AG04449 (cell line): ENCODE measurements around the gene ZNF281.

Experiments
- CTCF ChIA-PET: fragments of 350-600 bp; formaldehyde crosslinking; extraction: SDS; loops from one replicate; lab custom pipeline; 2021; ENCODE audit warnings: antibody characterized with exemption; lab: Yijun Ruan, JAX
- POLR2A ChIA-PET: fragments of 400-600, 350-600 bp; formaldehyde crosslinking; extraction: SDS; loops from one replicate; lab custom pipeline; 2020; ENCODE audit warnings: antibody characterized with exemption, inconsistent platforms; lab: Yijun Ruan, JAX
- DNase-seq: peaks from one replicate; pipeline ENCODE4 v3.0.0-alpha.2; 2010; ENCODE audit warnings: low read depth, low spot score
- H3K4me3 ChIP-seq: 2 replicates; pipeline ENCODE4 v1.5.1; 2011; ENCODE audit warnings: low read depth, mild to moderate bottlenecking, control low read depth, low read length
- CTCF ChIP-seq: IDR thresholded peaks from one replicate; pipeline ENCODE4 v1.5.1; 2011; ENCODE audit warnings: mild to moderate bottlenecking, moderate library complexity, low read length, control low read depth, inconsistent platforms; ENCODE audit not compliant: insufficient read depth; ENCODE audit errors: missing control alignments

Gene ZNF281

GRCh38 chr1:200391747-200392146 is 18.1 kb downstream of the ZNF281 start:
- no peak overlapping the region for H3K4me3 ChIP-seq
- ChIA-PET POLR2A (no interaction called here), CTCF (interaction anchor here (0.8 to 1.0 kb wide), 2 partner anchors 21 to 84 kb away, joined by 3 read pairs; no protein-coding TSS in a partner anchor)
- TF ChIP-seq CTCF, result no peak
- DNase-seq, result no peak

DNA sequence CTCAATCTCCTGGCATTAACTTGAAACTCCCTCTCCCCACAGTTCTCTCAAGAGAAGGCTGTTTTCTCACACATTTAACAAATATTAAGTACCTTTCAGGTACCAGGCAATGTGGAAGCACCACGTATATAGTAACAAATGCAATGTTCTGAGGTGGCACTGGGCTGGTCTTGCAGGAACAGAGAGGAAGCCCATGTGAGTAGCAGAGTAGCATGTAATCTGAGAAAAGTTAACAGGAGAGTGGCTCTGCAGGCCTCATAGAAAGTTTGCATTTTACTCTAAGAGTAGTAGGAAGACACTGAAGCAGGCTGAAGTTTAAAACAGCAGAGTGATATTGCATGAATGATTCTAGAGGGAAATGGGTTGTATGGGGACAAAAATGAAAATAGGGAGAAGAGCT is 21.0 kb downstream of the ZNF281 start:
- ChIA-PET POLR2A (no interaction called here), CTCF (no interaction called here)
- no peak for DNase-seq
- TF ChIP-seq CTCF, result no peak
- no peak overlapping the region for H3K4me3 ChIP-seq

- DNase-seq, result no peak
- no peak for TF ChIP-seq CTCF
- H3K4me3 ChIP-seq, result no peak overlapping the region
- ChIA-PET CTCF (interaction anchor here (0.6 to 1.1 kb wide), 2 partner anchors 35 to 79 kb away, joined by 3 to 5 read pairs; no protein-coding TSS in a partner anchor), POLR2A (interaction anchor here (0.6 to 1.2 kb wide), 4 partner anchors 10 to 97 kb away, joined by 3 to 6 read pairs (median 4); no protein-coding TSS in a partner anchor)
Measured at GRCh38 chr1:200386416-200386815, 23.4 kb downstream of the ZNF281 start.

DNA sequence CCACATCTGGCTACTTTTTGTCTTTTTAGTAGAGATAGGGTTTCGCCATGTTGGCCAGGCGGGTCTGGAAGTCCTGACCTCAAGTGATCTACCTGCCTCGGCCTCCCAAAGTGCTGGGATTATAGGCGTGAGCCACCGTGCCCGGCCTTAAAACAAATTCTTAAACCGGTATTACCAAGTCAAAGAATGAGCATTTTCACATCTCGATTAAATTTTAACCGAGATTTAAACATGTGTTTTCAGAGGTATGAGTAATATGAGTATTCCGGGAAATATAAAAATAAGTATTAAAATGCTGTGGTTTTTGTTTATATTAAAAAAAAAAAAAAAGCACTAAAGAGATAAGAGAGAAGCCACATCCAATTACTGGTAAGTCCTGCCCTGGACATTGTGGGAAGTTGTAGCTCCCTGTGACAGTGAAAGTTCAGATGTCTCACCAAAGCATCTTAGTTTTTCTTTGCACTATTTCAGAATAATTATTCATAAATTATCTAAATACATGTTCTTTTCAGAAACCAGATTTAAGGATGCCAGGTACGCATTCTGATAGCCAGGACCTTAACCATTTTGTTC is 24.9 kb downstream of the ZNF281 start:
- TF ChIP-seq CTCF, result no peak
- no peak for DNase-seq
- no peak overlapping the region for H3K4me3 ChIP-seq
- POLR2A ChIA-PET, result no interaction called here
- CTCF ChIA-PET, result interaction anchor here (0.9 to 1.1 kb wide), 3 partner anchors 14 to 107 kb away, joined by 3 read pairs; no protein-coding TSS in a partner anchor

DNA sequence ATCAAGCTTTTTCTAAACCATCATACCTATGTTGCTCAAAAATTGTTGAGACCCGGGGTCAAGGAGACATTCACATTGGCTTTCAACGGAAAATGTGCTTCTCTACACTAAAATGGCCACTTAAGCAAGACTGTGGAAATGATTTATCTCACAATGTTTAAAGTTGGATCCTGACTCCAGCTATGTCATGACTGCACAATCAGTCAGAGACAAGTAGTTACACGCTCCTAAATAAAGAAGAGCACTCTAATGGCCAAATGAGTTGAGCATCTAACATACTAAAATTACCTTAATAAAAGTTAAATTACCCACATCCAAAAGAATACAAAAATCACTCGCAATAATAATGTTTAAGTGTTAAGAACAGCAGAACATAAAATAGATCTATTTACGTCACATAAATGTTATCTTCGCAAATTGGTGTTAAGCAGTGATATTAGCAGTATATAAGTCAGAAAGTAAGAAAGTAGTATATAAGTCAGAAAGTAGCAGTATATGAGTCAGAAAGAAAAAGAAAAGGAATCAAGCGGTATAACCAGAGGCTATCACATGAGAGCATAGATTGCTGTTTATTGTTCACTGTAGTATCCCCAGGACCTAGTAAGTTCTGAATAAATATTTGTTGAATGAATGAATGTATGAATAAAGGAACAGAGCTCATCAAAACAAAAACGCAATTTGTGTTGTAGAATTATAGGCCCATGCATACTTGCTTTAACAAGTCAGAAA is 28.4 kb downstream of the ZNF281 start:
- no peak overlapping the region for H3K4me3 ChIP-seq
- ChIA-PET POLR2A (interaction anchor here (1.0 kb wide), 1 partner anchor 48 kb away, joined by 3 read pairs; no protein-coding TSS in a partner anchor), CTCF (interaction anchor here (1.0 to 1.6 kb wide), 6 partner anchors 9 to 129 kb away, joined by 3 to 6 read pairs (median 4); no protein-coding TSS in a partner anchor)
- no peak for DNase-seq
- TF ChIP-seq CTCF, result no peak

DNA sequence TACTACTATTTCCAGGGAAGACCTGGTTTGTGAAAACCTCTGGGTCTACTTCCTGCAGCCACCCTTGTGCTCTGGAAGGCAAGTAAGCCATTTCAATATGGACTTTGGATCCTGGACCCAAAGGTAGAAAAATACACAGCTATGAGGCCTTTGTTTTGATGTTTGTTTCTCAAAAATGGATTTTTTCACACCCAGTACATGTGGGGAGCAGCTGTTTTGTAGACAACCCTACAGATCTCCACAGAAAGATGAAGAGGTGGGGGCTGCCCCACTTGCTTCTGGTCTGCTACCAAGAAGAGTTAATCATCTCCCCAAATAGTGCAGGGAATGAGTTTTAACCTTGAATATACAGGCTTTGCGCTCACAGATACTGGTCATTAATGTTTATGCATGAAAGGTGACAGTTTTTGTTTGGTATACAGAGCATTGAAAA is 29.2 kb downstream of the ZNF281 start:
- no peak for TF ChIP-seq CTCF

More for the DNA sequence above, 29.2 kb downstream of the ZNF281 start:
- POLR2A ChIA-PET, result interaction anchor here (1.0 kb wide), 1 partner anchor 49 kb away, joined by 3 read pairs; no protein-coding TSS in a partner anchor
- H3K4me3 ChIP-seq, result no peak overlapping the region
- CTCF ChIA-PET, result interaction anchor here (1.4 to 1.6 kb wide), 3 partner anchors 8 to 73 kb away, joined by 4 to 6 read pairs (median 5); no protein-coding TSS in a partner anchor
- no peak for DNase-seq
